Measurements from ENCODE around the gene DNASE1L3.

The DNASE1L3 gene

GRCh38 chr3:58178528-58179234, 32.1 kb downstream of the DNASE1L3 start:
- no peak for DNase-seq (ENCODE audit: low read depth)

GRCh38 chr3:58177747-58178527, 32.8 kb downstream of the DNASE1L3 start:
- DNase-seq (ENCODE audit: low read depth), result peak; percentile 75

GRCh38 chr3:58176827-58177489, 33.8 kb downstream of the DNASE1L3 start:
- no peak for DNase-seq (ENCODE audit: low read depth)

- DNase-seq (ENCODE audit: low read depth), result no peak
Observed at GRCh38 chr3:58176185-58176530, 34.6 kb downstream of the DNASE1L3 start.

GRCh38 chr3:58175437-58176184, 35.2 kb downstream of the DNASE1L3 start:
- DNase-seq (ENCODE audit: low read depth), result no peak

- DNase-seq (ENCODE audit: low read depth), result no peak
Observed at GRCh38 chr3:58175187-58175436, 35.7 kb downstream of the DNASE1L3 start.

- no peak for DNase-seq (ENCODE audit: low read depth)
Observed at GRCh38 chr3:58173669-58174398, 36.9 kb downstream of the DNASE1L3 start.

- peak; percentile 54 for DNase-seq (ENCODE audit: low read depth)
Observed at GRCh38 chr3:58173029-58173668, 37.6 kb downstream of the DNASE1L3 start.

- DNase-seq (ENCODE audit: low read depth), result no peak
Observed at GRCh38 chr3:58171126-58171525, 39.6 kb downstream of the DNASE1L3 start.

- DNase-seq (ENCODE audit: low read depth), result no peak
Observed at GRCh38 chr3:58170376-58170775, 40.4 kb downstream of the DNASE1L3 start.

GRCh38 chr3:58169371-58169770, 41.4 kb downstream of the DNASE1L3 start:
- no peak for DNase-seq (ENCODE audit: low read depth)

- no peak for DNase-seq (ENCODE audit: low read depth)
Observed at GRCh38 chr3:58168498-58168897, 42.3 kb downstream of the DNASE1L3 start.

- no peak for DNase-seq (ENCODE audit: low read depth)
Observed at GRCh38 chr3:58167431-58168351, 43.1 kb downstream of the DNASE1L3 start.

GRCh38 chr3:58164906-58165821, 45.6 kb downstream of the DNASE1L3 start:
- DNase-seq (ENCODE audit: low read depth), result no peak

GRCh38 chr3:58164199-58164879, 46.4 kb downstream of the DNASE1L3 start:
- no peak for DNase-seq (ENCODE audit: low read depth)

- no peak for DNase-seq (ENCODE audit: low read depth)
Observed at GRCh38 chr3:58163234-58163633, 47.5 kb downstream of the DNASE1L3 start.

- DNase-seq (ENCODE audit: low read depth), result no peak
Observed at GRCh38 chr3:58161435-58162398, 49.1 kb downstream of the DNASE1L3 start.
